ENCODE results near the gene OLA1.

- TF ChIP-seq CTCF (IDR thresholded peaks at IDR 0.05) (no peak), EZH2 (IDR thresholded peaks at IDR 0.05; ENCODE audit: borderline replicate concordance, insufficient read depth, low read depth, low read length, poor library complexity, severe bottlenecking) (no peak)
Measured at GRCh38 chr2:174046172-174046571, 202.2 kb downstream of the OLA1 start.

Measured in B cell (primary cell).